Renal pelvis (tissue), 4 donors: Measurements from ENCODE around the gene ROBO2. TPM values are rescaled to one million over a fixed set of nuclear protein-coding genes. Genes with fewer than 3 reads are reported as not detected.
A peak's percentile ranks its signal among the peaks of the same experiment; 100 is the strongest.

Experiments used
- DNase-seq: peaks from one replicate; pipeline ENCODE4 v3.0.0-alpha.2; 2013
- polyA plus RNA-seq, 3 donors: library from polyadenylated mRNA; unstranded; fragments of 120-200 nt; gene quantifications; one replicate each; pipeline ENCODE4 v1.2.1, GENCODE V29; 2013; ENCODE audit not compliant: insufficient read length in 3 of 3

ROBO2 gene
- polyA plus RNA-seq, 3 donors = 82.8 to 101 (median 88.0) TPM

DNA sequence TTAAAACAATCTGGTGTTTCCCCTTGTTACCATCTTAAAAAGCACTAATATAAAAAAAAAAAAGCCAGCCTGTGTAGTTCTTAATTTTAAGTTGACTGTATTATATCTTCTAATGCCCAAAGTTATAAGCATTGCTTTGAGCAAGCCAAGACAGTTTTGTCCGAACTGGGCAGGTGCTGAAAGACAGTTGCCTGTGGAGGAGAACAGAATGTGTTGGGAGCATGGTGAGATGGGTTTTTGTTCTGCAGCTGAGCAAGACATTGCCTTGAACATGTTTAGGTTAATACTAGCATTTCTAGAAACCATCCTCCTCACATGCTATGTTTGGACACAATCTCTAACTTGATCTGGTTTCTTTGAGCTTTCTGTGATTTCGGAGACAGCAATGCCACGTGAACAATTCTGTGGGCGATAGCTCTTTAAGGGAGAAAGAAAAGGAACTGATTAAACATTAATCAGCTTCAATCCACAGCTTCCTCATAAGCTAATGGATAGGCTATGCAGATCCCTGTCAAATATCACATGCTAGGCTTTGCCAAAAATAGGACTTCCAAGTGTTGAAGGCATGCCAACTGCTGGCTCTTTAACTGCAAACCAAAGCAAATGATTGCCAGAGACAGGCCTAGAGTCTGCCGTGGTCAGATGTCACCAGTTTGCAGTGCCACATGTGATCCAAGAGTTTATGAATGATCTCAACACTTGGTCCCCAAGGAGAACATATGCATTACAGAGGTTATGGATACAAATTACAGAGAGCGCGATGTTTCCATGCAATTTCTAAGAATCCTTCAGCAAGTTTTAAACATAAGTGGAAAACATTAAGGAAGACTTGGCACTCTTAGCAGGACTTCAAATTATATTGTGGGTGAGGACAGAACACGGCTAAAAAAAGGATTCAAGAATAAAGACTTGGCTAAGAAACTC, 428.1 kb downstream of the ROBO2 start:
- peak; percentile 41 for DNase-seq

DNA sequence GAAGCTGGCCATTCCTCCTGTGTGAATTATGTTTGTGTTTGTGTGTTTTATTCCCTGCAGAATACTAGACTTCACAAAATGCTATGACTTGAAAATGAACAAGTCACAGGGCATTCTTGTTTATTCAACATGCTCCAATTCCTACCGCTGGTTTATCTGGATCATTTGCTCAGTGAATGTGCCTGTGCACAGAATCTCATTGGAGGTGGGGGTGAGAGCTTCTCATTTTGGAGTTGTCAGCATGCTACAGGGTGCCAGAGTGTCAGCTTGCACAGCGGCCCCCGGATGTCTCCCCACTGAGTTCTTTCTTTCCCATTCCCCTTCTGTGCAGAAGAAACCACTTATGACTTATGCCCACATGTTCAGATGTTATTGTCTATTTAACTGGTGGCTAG, 428.7 kb downstream of the ROBO2 start:
- DNase-seq = no peak

DNA sequence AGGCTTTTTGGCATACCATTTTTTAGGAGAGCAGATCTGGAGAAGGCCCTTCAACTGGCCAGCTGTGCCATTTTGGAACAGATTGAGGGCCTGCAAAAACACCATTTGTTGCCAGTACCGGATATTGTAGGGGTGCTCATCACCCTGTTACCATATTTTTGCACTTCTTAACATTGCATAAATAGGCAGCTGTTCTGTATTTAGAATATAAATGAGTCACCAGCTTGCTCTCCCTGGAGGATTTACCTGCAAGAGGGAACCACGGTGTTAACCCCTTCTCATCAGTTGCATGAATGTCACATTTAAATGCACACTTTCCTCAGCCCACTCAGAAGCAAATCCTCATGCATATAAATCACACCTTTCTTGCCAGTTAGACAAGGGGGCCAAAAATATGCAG, 435.6 kb downstream of the ROBO2 start:
- DNase-seq = no peak

DNA sequence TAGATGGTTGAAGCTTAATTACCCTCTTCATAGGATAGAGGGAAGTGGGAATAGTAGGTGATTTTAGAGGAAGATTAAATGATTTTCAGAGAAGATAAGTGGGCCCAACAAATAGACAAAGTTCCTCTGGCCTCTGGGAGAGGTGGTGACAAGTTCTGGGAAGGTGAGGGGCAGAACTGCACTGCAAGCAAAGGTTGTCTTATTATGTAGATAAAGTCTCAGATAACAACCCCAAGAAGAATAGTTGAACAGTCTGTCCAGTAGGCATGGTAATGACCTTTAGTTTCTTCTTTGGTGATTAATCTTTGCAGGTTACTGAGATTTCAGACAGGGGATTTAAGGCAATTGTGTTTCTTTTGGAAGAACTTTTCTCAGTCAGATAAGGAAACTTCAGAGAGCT, 439.1 kb downstream of the ROBO2 start:
- no peak for DNase-seq

DNA sequence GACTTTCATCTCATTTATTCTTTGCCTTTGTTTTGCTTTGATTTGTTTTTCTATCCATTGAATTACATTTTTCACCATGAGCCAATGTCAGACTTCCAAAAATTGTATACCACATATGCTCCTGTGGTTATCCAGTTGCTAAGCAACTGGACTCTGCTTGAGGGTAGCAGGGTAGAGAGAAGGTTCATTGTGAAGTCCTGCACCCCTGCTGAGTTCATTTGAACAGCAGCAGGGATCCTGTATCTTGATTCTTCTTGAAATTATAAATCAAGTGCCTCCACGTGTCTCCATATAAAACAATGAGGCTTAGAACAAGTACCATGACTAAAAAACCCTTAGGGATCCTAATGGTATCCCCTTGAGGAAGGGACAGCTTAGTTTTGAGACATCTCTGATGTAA, 449.3 kb downstream of the ROBO2 start:
- DNase-seq = no peak

DNA sequence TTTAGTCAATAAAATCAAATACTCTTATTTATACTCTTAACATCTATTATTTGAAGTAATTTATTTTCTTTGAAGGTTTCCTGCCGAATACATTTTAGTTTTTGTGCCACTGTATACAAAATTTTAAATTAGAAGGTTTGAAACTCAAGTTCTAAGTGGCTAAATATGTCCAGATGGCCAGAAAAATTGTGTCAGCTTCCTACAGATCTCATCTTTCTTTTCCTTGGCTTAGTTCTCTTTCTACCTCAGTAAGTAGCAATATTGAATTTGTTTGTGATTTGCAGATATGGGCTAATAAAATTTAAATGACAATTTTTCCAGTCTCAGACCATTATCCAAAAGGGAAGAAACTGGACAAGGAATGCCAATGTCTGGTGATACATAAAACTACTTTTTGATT, 452.1 kb downstream of the ROBO2 start:
- no peak for DNase-seq

DNA sequence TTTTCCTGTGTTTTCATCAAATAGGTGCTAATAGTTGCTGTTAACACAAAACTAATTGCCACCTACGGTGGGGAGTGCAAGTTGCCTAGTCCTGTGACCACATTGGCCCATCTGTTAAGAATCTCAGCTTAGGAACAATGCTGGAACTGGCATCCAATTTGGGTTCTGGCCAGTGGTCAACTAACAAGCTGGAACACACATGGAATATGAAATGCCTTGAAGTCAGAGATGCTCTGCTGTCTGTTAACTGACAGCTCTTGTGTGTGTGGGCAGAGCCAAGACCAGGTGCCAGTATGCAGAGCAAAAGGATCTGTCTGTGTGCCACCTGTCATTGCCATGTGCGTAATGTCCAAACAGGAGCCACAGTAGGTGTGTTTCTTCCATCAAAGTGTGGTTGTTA, 460.8 kb downstream of the ROBO2 start:
- no peak for DNase-seq

DNA sequence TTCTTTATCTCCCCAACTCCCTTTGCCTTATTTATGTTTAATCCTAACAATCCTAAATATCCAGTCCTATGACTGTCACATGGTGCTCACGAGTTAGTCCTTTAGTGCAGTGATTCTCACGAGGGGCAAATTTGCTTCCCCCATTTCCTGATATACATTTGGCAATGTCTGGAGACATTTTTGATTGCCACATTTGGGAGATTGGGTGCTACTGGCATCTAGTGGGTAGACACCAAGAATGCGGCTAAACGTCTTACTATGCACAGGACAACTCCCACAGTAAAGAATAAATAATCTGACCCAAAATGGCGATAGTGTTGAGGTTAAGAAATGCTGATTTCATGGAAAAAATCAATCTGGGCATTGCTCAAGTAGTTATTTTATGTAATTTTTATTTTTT, 466.5 kb downstream of the ROBO2 start:
- DNase-seq = no peak

DNA sequence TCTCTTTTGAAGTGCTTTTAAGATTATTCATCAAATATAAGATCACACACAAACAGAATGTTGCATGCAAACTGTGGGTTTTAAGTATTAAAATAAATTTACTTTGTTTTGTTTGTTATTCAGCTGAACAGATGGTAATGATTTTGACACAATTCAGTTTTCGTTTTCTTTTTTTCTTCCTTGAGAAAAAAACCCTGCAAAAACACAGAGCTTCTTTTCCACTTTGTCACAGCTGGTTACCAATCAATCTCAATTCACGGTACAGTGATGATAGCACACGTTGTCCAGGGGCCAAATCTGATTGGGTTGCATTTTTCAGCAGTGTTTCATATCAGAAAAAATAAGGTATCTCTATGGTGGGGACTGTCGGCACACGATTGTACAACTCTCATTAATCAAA, 473.6 kb downstream of the ROBO2 start:
- no peak for DNase-seq

DNA sequence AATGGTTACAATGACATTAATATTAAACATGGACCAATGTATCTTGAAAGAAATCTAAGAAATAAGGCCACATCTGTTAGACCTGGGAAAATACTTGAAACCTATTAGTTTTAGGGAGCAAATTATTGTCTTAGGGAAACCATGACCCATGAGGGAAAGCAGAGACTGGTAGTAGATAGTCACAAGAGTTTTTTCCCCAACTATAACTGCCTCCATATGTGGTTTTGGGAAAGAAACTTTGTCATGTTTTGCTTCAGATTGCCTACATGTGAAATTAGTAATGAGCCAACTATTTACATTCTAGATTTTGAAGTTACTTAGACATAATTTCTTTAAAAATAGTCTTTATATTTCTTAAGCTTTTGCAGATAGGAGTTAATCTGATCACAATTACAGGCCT, 474.9 kb downstream of the ROBO2 start:
- DNase-seq = no peak

DNA sequence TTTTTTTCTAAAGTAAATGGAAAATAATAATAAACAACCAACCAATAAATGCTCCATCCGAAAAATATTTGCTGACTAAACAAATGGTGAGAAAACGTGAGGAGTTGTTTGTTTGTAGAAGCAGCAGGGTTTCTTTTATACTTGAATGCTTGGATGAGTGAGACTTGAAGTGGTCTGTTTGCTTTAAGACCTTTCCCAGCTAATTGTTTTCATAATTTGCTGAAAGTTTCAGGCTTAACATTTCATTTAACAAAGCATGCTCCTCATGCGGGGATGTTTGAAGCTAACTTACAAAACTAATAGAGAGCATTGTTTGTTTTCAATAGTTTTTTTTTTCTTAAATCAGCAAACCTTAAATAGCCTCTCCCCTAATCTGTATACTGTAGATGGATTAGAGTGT, 484.6 kb downstream of the ROBO2 start:
- DNase-seq = no peak

DNA sequence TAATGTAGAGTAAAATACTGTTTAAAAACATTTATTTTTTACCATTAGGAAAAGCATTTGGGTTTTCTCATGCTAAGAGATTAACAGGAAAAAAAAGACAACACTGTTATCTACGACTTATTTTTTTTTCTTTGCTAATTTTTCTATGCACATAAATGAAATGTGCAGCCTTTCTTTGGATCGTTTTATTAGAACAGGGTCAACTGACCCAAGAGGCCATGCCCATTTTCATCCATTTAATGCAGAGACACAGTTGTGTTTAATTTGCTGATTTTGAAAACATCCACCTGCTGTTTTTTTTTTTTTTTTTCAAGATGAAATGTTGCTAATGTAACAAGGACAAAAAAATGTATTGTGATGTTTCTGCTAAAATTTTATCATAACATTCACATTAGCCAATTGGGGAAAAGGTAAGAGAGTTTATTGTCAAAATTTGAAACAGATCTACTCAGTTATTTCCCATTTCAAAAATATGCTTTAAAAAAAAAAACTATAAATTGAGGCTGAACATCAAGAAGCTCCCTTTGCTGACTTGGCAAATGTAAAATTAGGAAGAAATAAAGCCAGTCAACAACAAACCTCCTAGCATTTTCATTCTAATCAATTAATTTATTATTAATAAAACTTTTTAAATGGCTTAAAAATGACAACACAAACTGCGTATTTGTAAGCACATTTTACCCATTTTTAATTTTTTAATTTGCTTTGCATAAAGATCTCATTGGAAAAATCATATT, 485.2 kb downstream of the ROBO2 start:
- no peak for DNase-seq

DNA sequence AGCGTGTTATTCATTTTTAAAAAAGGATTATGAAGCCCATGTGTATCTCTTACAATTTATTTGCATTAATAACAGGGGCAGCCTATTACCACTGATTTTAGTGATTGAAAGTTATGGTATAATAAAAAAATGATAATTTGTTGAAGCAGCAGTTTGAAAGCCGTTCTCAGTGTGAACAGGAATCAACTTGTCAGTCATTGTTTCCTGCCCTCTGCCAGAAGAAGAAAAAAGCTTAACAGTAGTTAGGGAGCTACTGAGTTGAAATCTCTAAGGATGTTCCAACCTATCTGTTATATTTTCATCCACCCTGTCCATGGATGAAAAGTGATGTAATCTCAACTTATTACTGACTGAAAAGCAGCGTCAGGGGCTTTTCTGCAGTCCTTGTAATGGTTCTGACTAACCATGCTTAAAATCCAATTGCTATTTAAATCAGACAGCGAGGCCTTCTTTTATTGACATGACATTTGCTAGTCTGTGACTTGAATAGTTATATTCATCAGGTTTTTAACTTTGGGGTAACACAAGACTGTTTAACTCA, 486.7 kb downstream of the ROBO2 start:
- no peak for DNase-seq

DNA sequence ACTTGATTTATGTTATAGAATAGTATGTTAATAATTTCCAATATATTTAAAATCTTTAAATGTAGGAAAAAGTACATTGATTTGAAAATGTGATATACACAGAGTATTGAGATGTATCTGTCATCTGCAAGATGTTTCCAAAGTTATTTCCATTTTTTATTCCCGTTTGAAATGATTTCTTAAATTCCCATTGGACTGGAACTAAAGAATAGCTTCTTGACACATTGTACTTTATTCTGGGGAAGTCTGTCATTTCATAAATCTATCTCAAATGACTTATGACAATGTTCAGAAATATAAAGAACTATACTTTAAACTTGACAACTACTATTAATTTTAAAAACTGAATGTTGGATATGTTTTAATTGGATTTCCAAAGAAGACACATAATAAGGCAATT, 489.6 kb downstream of the ROBO2 start:
- DNase-seq = no peak

DNA sequence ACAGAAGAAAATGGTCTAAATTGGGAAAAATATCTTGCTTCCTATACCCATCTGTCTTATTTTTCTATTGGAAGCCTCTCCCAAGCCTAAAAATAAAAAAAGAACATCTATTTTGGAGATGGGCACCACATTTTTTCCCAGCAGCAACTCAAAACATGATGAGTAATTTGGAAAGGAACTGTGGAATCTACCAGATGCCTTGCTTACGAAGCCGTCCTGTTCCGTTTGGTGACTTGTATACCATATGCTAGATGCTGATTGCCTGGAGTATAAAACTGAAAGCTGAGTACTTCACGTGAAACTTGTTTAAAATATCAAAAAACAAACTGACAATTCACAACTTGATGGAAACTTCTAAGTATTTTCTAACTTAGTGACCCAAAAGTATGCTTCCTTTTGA, 491.0 kb downstream of the ROBO2 start:
- DNase-seq = no peak

DNA sequence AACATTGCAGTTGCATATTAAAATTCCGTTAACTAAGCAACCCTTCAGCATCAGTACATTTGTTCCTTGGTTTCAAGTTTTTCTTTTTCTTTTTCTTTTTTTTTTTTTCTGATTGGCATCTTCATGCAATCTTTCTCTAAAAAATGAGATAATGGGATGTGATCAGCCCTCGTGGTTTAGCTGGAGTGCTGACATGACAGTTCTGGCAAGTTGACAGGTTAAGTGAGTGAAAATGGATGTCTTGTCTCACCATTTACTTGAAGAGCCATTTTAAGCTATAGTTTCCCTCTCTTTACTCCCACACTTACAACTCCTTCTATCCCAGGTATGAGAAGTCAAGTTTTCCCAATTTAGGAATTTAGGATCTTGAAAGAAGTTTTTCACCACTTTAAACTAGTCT, 495.2 kb downstream of the ROBO2 start:
- no peak for DNase-seq

DNA sequence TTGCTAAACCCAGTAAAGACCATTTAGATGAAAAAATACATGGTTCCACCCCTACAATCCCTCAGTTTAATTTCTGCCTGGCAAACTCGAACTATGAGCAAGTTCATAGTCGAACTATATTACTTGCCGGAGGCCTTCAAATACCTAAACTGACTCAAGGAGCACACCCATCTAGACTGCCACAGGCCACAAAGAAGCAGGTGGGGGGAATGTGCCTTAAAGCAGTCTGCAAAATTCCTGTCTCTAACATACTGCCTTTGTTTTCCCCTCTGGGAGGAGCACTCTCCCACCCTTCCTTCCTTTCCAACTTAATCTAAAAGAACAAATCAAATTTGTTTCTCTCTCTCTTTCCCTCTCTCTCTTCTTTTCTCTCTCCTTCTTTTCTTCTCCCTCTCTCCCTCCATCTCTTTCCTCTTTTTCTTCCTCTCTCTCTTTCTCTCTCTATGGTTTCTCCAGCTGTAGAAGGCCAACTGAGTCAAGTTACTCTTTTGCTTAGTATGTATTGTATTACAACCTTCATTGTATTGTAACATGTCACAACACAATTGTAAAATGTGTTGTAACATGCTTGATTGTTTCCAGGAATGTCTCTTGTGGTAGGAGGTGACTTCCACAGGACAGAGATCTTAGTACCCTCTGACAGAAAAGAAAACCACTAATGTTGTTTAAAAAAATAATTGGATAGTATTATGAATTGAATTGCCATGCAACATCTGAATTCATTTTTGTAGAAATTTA, 496.3 kb downstream of the ROBO2 start:
- DNase-seq = no peak

DNA sequence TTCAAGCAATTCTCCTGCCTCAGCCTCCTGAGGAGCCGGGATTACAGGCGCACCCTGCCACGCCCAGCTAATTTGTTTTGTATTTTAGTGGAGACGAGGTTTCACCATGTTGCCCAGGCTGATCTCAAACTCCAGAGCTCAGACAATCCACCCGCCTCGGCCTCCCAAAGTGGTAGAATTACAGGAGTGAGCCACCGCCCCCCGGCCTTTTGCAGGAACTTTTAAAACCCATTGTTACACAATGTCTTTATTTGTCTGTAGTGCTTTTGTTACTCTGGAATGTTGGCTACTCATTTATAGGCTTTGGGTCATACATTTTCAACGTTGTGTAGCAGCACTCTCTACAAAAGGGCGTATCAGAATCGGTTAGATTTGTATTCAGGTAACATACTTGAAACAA, 499.1 kb downstream of the ROBO2 start:
- DNase-seq = no peak

DNA sequence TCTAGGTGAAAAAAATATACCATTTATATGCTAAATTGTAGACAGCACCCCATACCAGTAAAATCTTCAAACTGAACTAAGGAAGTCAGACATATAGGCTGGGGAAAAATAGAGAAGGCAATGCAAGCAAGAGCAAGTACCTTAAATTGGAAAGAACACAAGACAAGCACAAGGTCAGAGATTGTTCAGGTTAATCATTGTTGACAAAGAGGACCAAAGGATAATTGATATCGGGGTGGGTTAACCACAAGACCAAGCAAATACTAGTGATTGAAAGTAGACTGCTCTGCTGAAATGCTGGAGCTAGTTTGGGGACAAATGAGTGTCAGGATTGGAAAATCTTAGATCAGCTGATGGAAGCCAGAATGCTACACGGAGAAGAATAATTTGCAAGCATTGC, 499.8 kb downstream of the ROBO2 start:
- no peak for DNase-seq

DNA sequence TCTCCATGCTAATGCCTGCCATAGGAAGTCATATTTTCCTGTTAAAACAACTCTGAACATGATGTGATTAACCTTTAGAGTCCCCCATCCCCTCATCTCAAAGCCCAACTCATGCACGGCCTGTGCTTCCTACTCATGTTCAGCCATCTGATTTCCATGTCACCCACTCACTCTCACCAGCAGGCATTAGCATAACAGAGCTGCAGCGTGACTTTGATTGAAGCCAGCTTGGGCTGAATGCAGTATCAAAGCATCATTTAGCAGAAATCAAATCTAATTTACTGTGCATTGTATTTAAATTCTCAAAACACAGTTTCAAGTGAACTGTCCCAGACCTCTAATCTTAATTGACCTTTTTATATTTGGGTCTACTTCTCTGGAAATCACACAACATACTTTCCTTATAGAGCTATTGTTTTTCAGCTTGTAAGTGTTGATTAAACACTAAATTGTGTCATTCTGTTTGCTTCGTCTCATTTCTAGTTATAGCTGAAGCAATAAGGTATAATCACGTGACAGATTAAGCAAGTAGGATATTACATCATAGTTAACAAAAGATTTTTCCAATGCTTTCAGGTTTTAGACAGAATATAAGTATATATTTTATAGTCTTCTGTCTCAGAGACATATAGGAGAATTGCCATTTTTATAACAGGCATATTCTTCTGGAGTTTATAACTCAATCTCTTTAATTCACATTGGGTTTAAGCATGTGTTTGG, 501.5 kb downstream of the ROBO2 start:
- DNase-seq = no peak

DNA sequence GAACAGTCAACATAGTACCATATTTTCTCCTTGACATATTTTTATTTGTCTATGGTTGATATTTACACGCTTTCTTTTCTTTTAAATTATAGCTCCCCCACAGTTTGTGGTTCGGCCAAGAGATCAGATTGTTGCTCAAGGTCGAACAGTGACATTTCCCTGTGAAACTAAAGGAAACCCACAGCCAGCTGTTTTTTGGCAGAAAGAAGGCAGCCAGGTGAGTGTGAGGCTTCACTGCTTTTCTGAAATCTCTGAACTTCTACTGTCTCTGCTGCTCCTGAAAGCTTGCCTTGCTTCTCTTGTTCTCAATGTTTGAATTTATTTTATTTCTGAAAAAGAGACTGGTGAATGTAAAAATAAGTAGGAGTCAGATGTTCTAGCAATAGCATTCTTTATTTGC, 506.3 kb downstream of the ROBO2 start:
- no peak for DNase-seq

DNA sequence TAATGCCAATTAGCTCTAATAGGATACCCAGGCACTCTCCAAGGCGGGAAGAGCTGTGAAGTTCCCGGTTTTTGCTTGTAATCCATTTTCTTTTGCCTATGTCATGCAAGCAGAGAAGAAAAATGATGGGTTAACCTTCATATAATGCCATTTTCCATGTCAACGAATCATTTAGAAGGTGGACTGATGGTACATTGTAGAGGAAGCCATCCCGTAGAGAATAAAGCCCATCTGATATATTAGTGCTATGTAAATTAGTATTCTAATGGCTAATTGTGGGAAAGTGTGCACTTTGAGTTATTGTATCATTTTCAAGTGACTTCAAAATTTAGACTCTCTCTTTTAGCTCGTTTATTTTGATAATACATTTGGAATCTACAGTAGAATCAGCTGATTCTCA, 509.1 kb downstream of the ROBO2 start:
- DNase-seq = no peak
